ENCODE results near the gene RNF146.

DNA sequence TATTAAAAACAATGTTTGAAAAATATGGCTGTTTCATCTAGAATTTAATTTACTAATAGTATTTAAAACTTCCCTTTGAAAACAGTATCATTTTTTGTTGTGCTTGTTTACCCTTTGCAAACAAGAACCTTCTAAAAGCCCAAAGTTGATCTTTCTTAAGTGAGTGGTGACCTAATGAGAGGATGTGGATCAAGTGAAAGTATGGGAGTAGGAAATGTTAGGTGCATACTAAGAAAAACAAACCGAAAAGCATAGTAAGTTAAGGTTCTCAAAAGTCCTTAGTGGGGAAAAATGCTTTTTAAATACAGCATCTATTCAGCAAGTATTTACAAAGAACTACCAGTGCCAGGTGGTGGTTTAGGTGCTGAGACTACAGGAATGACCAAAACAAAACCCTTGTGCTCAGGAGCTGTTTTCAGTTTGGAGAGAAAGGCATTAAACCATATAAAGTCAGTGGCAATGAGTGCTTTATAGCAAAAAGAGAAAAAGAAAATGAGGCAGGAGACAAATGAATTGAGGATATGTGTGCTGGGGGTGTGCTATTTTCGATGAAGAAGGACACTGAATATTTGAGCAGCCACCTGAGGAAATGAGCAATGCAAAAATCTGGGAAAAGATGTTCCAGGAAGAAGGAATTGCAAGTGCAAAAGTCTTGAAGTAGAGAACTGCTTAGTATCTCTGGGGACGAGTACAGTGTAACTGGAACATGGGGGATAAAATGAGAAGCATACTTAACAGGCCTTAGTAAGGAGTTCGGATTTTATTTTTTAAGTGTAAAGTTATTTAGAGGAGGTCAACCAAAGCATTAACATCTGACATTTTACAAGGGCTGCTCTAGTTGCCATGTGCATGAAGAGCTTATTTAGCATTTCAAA, 24.0 kb downstream of the RNF146 start:
- TF ChIP-seq EZH2 (IDR thresholded peaks at IDR 0.05; ENCODE audit: insufficient read depth, poor library complexity, severe bottlenecking) (no peak), EZH2phosphoT487 (IDR thresholded peaks at IDR 0.05; ENCODE audit: insufficient read depth, low read depth) (no peak)

Measured in GM23248 (cell line).